Muscle of leg (tissue), 16 donors: ENCODE data around the gene SLCO2A1. TPM values are rescaled to one million over a fixed set of nuclear protein-coding genes. Genes with fewer than 3 reads are reported as not detected.

ENCODE experiments used
- DNase-seq: peaks from one replicate; pipeline ENCODE4 v3.0.0; 2013
- H3K27ac ChIP-seq: one replicate; pipeline ENCODE4 v1.5.1; 2013; ENCODE audit warnings: mild to moderate bottlenecking, low read length, control low read depth
- H3K27me3 ChIP-seq: one replicate; pipeline ENCODE4 v1.6.1; 2013; ENCODE audit warnings: low read length; ENCODE audit not compliant: control insufficient read depth, insufficient read depth
- H3K36me3 ChIP-seq: one replicate; pipeline ENCODE4 v1.6.1; 2013; ENCODE audit warnings: low read length; ENCODE audit not compliant: control insufficient read depth, insufficient read depth
- H3K4me1 ChIP-seq: one replicate; pipeline ENCODE4 v1.6.1; 2013; ENCODE audit warnings: low read length; ENCODE audit not compliant: control insufficient read depth, insufficient read depth
- H3K4me3 ChIP-seq: one replicate; pipeline ENCODE4 v1.5.1; 2013; ENCODE audit warnings: low read length, control low read depth
- H3K9me3 ChIP-seq: replicated peaks from 2 replicates; pipeline ENCODE4 v1.6.1; 2013; ENCODE audit warnings: low read depth, low read length; ENCODE audit not compliant: control insufficient read depth
- WGBS: methylation state at CpG from one replicate; pipeline ENCODE4 v1.1.5; 2013; ENCODE audit warnings: missing lambda C conversion rate; ENCODE audit not compliant: insufficient coverage; 5-methylcytosine and 5-hydroxymethylcytosine counted together
- long read RNA-seq, 11 donors: transcript quantifications; one replicate each; lab custom pipeline, GENCODE V29; 2026
- polyA plus RNA-seq, 8 donors: library from polyadenylated mRNA; unstranded; fragments of 120-200 nt; gene quantifications; one replicate each; pipeline versions ENCODE4 v1.2.1 to v1.2.3, GENCODE V29; 2013; ENCODE audit warnings: inconsistent platforms in 1 of 8, low replicate concordance in 1 of 8; ENCODE audit not compliant: insufficient read length in 8 of 8, insufficient read depth in 1 of 8
- total RNA-seq: library from RNA; stranded (reverse); fragments of 120-200 nt; gene quantifications from one replicate; pipeline ENCODE4 v1.2.4, GENCODE V29; 2013

Gene SLCO2A1
- 0.49 TPM for total RNA-seq
- polyA plus RNA-seq, result 1 to 10 TPM in 7 of 8 donors, under 1 TPM in 1; 0.84 to 3.9 (median 2.0) TPM
- long read RNA-seq, donor 1, result 0 reads
- long read RNA-seq, donor 2, result 0 reads
- long read RNA-seq, donor 3, result 0 reads
- long read RNA-seq, donor 4, full-length matches to known transcripts, result 1 of 1 reads
- long read RNA-seq, donor 4, partial matches to known transcripts, result 0 of 1 reads
- long read RNA-seq, donor 4, other reads (novel, unspliced or antisense), result 0 of 1 reads
- long read RNA-seq, donor 5, result 0 reads
- long read RNA-seq, donor 6, result 0 reads
- long read RNA-seq, donor 7, full-length matches to known transcripts, result 1 of 1 reads
- long read RNA-seq, donor 7, partial matches to known transcripts, result 0 of 1 reads
- long read RNA-seq, donor 7, other reads (novel, unspliced or antisense), result 0 of 1 reads
- long read RNA-seq, donor 8, result 0 reads
- long read RNA-seq, donor 9, result 0 reads
- long read RNA-seq, donor 10, result 0 reads
- long read RNA-seq, donor 11, result 0 reads

DNA sequence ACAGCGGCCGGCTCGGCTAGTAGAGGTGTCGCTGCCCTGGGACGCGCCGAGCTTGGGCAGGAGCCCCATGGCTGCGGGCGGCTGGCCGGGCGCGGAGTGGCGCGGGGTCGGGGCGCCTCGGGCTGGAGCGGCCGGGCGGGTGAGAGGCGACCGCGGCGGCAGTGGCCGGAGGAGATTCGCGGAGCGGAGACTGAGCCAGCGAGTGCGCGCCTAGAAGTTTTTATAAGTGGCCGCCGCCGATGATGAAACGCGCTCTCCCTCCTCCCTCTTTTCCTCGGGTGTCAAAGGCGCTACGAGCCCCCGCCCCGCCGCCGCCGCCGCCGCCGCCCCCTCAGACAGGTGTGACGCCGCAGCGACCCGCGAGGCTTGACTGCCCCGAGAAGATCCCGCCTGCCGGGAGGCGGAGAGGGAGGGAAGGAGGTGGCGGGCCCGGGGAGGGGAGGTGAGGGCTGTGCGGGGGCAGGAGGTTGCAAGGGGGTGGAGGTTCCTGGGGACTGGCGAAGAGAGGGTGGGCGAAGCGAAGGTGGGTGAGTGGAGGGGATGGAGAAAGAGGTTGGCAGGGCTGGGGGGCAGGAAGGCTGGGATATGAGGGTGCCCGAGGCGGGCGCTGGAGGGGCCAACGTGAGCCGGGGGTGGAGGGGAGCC is at the start of gene SLCO2A1:
TSS of gene SLCO2A1 (minus strand) at position 192 of the 645 bp plus-strand sequence. CDS start at position 69, 123 bp downstream.
- DNase-seq, result peak; percentile 66
- no peaks in the 10 kb centered on the region for H3K36me3 ChIP-seq
- WGBS, result under 1% methylated on average over 57 of the region's 67 CpGs
- H3K4me1 ChIP-seq, result peaks cover 19% of the 10 kb centered on the region
- no peaks in the 10 kb centered on the region for H3K9me3 ChIP-seq
- no peak within 1 kb of the TSS for H3K27ac ChIP-seq
- peak within 1 kb of the TSS; percentile 51 for H3K4me3 ChIP-seq
- peaks cover 37% of the 10 kb centered on the region for H3K27me3 ChIP-seq

DNA sequence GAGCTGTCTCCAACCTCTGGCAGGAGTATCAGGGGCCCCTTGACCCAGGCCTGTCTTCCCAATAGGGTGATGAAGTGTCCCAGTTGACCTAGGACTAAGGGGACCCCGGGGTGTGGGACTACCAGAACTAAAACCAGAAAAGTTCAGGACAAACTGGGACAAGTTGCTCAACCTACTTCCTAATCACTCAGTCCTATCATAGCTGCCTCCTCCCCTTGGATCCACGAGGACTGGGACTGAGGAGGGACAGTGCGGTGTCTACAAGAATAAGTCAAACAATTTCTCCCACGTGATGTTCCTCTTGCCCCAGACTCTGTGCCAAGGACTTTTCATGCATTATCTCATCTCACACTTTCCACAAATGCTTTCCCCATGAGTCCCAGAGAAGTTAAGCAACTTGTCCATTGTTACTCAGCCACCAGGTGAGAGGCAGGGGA is 49.4 kb upstream of the SLCO2A1 start:
- Histone ChIP-seq H3K27me3 (no peaks in the 10 kb centered on the region), H3K4me3 (no peak overlapping the region), H3K9me3 (peaks cover 8% of the 10 kb centered on the region), H3K27ac (no peak overlapping the region), H3K4me1 (no peaks in the 10 kb centered on the region), H3K36me3 (no peaks in the 10 kb centered on the region)
- 62% methylated on average over 3 of the region's 4 CpGs for WGBS
- no peak for DNase-seq

GRCh38 chr3:134078169-134078831 is 48.6 kb upstream of the SLCO2A1 start:
- WGBS, result 76% methylated on average over 6 of the region's 8 CpGs

GRCh38 chr3:134077649-134078161 is 48.0 kb upstream of the SLCO2A1 start:
- Histone ChIP-seq H3K27ac (no peak overlapping the region), H3K4me3 (no peak overlapping the region), H3K36me3 (no peaks in the 10 kb centered on the region), H3K9me3 (peaks cover 8% of the 10 kb centered on the region), H3K4me1 (peaks cover 5% of the 10 kb centered on the region), H3K27me3 (no peaks in the 10 kb centered on the region)
- WGBS, result 88% methylated on average over 2 of the region's 3 CpGs
- no peak for DNase-seq

More at GRCh38 chr3:134078169-134078831, 48.6 kb upstream of the SLCO2A1 start:
- Histone ChIP-seq H3K36me3 (no peaks in the 10 kb centered on the region), H3K9me3 (peaks cover 8% of the 10 kb centered on the region), H3K4me3 (no peak overlapping the region), H3K4me1 (peaks cover 4% of the 10 kb centered on the region), H3K27ac (no peak overlapping the region), H3K27me3 (no peaks in the 10 kb centered on the region)
- DNase-seq, result no peak

DNA sequence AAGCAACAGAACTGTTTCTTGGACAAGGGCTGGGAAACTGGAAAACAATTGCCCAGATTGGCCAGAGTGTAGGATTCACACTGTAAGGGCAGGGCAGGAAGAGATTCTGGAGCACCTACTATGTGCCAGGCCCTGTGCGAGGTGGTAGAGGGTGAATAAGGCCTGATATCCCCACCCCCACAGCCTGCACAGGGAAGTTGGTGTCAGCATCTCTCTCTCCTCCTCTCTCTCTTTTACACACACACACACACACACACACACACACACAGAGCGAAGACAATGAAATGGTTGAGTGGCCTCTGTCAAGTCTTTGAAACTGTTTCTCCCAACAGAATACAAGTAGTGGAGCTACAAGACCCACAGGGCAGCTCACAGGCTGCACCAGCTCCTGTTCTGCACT is 47.1 kb upstream of the SLCO2A1 start:
- H3K4me3 ChIP-seq, result no peak overlapping the region
- no peaks in the 10 kb centered on the region for H3K36me3 ChIP-seq
- no peak for DNase-seq
- H3K27me3 ChIP-seq, result no peaks in the 10 kb centered on the region
- no peak overlapping the region for H3K27ac ChIP-seq
- peaks cover 5% of the 10 kb centered on the region for H3K4me1 ChIP-seq
- WGBS, result no CpG with 5 or more reads among the region's 2 CpGs
- H3K9me3 ChIP-seq, result peaks cover 8% of the 10 kb centered on the region

DNA sequence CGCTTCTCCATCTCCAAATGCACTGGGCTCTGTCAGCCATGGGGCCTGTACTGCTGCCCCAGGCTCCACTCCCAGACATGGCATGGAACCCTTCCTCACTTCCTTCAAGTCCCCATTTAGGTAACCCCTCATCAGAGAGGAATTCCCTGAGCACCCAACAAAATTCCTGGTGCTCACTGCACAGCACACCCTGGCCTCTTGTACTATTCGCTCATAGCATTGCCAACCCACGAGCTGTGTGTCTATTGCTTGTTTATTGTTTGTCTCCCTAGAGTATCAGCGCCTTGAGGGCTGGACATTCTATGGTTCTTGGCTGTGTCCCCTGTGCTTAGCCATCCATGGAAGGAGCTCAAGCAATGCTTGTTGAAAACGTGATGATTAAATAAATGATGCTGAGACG is 46.1 kb upstream of the SLCO2A1 start:
- H3K4me1 ChIP-seq, result peaks cover 11% of the 10 kb centered on the region
- no peaks in the 10 kb centered on the region for H3K27me3 ChIP-seq
- DNase-seq, result no peak
- H3K27ac ChIP-seq, result no peak overlapping the region
- H3K9me3 ChIP-seq, result peaks cover 2% of the 10 kb centered on the region
- 88% methylated on average over 4 of the region's 6 CpGs for WGBS
- no peaks in the 10 kb centered on the region for H3K36me3 ChIP-seq
- H3K4me3 ChIP-seq, result no peak overlapping the region

GRCh38 chr3:134075568-134075825 is 45.8 kb upstream of the SLCO2A1 start:
- H3K4me1 ChIP-seq, result peaks cover 14% of the 10 kb centered on the region
- H3K9me3 ChIP-seq, result no peaks in the 10 kb centered on the region
- H3K27ac ChIP-seq, result no peak overlapping the region
- DNase-seq, result no peak
- no peaks in the 10 kb centered on the region for H3K36me3 ChIP-seq
- 95% methylated on average over 3 of the region's 3 CpGs for WGBS
- no peak overlapping the region for H3K4me3 ChIP-seq
- H3K27me3 ChIP-seq, result no peaks in the 10 kb centered on the region

- H3K27ac ChIP-seq, result no peak overlapping the region
- 100% methylated on average over 4 of the region's 9 CpGs for WGBS
- no peaks in the 10 kb centered on the region for H3K36me3 ChIP-seq
- no peaks in the 10 kb centered on the region for H3K27me3 ChIP-seq
- H3K9me3 ChIP-seq, result no peaks in the 10 kb centered on the region
- DNase-seq, result no peak
- peaks cover 14% of the 10 kb centered on the region for H3K4me1 ChIP-seq
- no peak overlapping the region for H3K4me3 ChIP-seq
Observed at GRCh38 chr3:134074790-134075567, 45.3 kb upstream of the SLCO2A1 start.

- Histone ChIP-seq H3K36me3 (no peaks in the 10 kb centered on the region), H3K9me3 (no peaks in the 10 kb centered on the region), H3K4me3 (no peak overlapping the region), H3K27ac (no peak overlapping the region), H3K27me3 (no peaks in the 10 kb centered on the region), H3K4me1 (peaks cover 14% of the 10 kb centered on the region)
- WGBS, result 68% methylated on average over 6 of the region's 10 CpGs
- DNase-seq, result no peak
Observed at GRCh38 chr3:134074001-134074789, 44.5 kb upstream of the SLCO2A1 start.
